GM18951 (cell line): ENCODE measurements around the gene IQGAP3.

Experiments
- POLR2A ChIP-seq: IDR thresholded peaks from 4 replicates; pipeline ENCODE4 v1.6.1; 2011; ENCODE audit warnings: mild to moderate bottlenecking; ENCODE audit not compliant: insufficient read length, insufficient read depth; ENCODE audit errors: extremely low read depth
- in situ Hi-C: fragments of 300-500 bp; cut with MboI; formaldehyde crosslinking; loops from one replicate; pipeline ENCODE4 v1.12.0; 2022; ENCODE audit warnings: low sequenced_read_pairs, mixed read lengths, inconsistent platforms; ENCODE audit not compliant: unreplicated experiment

Gene IQGAP3

DNA sequence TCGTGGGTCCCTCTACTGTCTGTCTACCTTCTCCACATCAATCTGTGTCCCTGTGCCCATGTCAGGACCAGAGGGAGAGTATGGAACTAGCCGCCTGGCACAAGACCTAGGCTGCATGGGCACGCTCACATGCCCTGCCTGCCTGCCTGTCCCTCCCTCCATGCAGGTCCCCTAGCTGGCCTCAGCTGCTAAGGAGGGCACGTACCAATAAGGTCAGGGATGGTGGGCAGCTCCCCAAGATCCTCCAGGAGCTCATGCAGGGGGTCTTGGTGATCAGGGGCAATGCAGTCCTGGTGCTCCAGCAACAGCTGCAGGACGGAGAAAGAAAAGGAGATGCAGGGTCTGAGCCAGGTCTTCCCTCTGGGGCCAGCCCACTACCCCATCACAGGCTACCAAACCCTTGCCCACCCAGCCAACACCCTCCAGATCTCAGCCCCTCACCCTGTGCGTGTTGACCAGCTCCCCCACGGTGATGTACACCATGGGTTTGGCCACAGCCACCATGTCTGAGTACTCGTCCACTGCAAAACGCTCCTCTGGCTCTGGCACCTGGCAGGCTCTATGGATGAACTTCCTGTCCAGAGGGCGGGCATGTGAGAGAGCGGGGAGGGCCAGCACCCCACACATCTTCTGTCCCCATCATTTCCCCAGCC, 38.7 kb downstream of the IQGAP3 start:
- in situ Hi-C loops, result no loop called here
- no peak for TF ChIP-seq POLR2A

DNA sequence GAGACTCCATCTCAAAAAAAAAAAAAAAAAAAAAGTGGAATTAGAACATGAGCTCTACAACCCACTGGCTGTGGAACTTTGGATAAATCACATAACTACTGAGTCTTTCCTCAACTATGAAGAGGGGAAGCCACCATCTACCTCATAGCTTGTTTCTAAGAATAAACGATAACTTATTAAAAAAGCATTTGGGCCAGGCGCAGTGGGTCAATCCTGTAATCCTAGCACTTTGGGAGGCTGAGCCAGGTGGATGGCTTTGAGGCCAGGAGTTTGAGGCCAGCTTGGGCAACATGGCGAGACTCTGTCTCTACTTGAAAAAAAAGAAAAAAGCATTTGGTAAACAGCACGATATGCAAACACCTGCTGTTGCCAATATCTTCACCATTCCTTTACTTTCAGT, 40.0 kb downstream of the IQGAP3 start:
- no peak for TF ChIP-seq POLR2A
- in situ Hi-C loops, result no loop called here

DNA sequence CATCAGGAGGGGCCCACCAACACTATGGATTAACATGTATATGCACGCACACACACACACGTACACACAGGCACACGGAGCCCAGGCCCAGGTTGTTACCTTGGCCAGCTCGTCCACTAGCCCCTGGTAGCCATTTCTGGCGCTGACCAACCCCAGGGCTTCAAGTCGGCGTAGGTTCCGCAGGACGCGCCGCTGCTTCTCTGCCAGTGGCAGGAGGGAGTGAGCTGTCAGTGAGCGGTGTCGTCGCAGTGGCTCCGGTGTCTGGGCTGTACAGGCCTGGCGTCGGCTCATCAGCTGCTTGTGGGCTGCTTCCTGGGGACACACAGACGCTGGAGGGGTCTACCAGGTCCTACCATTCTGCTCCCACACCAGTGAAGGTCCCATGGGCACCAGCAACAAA, 42.4 kb downstream of the IQGAP3 start:
- in situ Hi-C loops, result no loop called here
- no peak for TF ChIP-seq POLR2A

DNA sequence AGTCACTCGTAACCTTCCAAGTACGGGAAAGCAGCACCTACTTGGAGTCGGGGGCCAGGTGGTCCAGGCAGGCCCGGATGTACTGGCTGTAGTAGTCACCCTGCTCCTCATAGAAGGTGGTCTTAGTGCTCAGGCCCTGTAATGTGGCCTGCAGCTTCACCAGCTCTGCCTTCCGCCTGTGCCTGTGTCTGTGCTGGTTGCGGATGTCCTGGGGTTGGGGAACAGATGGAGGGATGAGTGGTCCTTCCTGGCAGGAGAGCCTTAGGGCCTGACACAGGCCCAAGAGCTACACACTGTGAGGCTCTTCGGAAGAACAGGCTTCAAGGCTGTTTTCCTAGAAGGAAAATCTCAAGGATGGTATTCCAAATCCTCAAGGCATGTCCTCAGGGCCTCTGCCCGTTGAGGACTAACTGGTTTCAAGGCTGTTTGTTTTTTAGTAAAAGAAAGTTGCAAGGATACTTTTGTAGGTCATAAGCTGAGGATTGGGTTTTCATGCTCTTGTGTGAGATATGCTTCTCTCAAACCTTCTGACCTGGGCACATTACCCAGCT, 43.4 kb downstream of the IQGAP3 start:
- no peak for TF ChIP-seq POLR2A
- in situ Hi-C loops, result no loop called here

DNA sequence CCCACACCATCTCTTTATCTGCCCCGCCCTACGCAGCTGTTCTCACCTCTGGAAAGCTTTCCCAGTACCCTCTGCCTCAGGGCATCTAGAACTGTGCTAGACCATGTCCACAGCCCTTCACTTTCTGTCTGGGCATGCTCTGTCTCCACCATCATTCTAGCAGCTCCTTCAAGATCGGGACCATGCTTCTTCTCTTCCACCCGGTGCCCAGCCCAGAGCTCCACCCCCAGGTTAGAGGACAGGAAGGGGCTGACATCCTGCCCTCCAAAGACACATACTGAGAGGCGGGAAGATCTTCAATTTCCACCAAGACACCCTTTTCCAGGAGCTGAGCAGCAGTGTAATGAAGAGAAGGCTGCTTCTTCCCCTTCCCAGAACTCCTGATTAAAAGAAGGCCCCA, 44.1 kb downstream of the IQGAP3 start:
- TF ChIP-seq POLR2A, result no peak
- in situ Hi-C loops, result no loop called here

DNA sequence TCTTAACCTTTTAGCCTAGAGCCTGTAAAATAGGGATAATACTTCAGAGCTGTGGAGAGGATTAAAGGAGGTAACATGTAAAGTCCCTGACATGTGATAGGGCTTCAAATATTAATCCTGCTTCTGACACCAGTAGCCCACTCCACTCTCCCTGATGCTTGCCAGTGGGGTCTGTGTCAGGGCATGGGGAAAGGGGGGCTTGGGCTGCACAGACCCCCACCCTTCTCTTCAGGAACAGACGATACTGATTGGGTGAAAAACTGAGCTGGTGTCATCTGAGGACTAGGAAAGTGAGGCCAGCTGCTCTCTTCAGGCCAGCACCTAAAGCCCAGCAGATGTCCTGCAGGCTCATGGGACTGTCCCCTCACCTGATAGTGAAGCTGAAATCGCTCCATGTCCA, 44.8 kb downstream of the IQGAP3 start:
- in situ Hi-C loops, result no loop called here
- no peak for TF ChIP-seq POLR2A

DNA sequence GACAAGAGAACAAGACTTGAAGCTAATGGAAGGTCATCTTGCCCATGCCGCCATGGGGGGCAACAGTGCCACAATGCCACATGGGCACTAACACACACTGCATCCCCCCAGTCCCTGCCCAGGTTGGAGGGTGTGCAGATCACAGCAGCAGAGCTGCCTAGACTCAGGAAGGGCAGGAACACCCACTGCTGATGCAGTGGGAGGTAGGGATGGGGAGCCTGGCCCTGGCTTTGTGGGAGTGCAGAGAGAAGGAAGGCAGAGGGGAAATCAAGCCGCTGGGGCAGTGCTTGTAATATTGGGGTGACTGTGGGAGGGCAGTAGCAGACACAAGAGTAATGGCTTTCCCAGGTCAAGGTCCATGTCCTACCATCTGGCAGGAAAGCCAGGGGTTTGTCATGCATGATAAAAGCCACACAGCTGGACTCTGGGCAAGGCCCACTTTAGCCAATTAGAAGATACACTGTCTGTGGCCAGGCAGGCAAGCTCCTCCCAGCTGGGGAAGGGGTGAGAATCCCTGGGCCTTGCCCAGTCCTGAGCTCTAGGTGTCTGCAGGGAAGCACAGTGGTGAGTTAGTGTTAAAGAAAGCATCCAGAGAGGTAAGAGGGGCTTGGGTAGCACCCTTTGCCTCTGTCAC, 46.4 kb downstream of the IQGAP3 start:
- in situ Hi-C loops, result no loop called here
- no peak for TF ChIP-seq POLR2A

DNA sequence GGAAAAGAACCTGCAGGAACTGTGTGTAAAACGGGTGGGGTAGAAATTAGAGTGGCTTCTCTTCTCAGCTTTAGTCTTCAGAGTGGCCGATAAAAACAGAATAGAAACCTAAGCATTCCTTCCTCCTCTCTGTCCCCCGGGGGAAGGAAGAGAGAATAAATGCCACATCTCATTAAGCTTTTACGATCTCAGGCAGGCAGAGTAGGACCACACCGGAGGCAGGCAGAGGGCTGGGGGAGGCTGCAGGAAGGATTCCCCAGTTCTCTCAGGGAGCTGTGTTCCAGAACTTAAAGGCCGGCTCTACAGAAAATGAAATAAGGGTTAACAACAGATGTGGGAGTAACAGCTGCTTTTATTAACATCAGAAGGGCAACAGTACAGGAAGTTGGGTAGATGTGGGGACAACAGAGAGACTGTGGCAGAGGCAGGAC, 47.3 kb downstream of the IQGAP3 start:
- in situ Hi-C loops, result no loop called here
- TF ChIP-seq POLR2A, result no peak

DNA sequence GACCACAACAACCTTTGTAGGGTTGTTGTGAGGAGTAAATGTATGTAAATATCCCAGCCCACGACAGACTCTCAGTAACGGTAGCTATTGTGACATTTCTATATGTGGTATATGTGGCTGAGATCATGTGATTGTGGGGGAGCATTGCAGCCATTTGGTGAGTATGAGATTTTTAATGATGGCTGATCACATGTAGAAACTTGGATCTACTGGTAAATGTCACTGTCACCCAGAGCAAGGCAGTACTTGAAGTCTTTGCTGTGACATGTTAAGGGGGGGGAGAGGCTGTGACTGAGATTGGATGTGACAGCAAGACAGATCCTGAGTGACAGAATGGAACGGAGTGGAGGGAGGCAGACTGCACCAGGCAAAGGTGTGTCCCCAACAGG, 47.9 kb downstream of the IQGAP3 start:
- TF ChIP-seq POLR2A, result no peak
- in situ Hi-C loops, result no loop called here

DNA sequence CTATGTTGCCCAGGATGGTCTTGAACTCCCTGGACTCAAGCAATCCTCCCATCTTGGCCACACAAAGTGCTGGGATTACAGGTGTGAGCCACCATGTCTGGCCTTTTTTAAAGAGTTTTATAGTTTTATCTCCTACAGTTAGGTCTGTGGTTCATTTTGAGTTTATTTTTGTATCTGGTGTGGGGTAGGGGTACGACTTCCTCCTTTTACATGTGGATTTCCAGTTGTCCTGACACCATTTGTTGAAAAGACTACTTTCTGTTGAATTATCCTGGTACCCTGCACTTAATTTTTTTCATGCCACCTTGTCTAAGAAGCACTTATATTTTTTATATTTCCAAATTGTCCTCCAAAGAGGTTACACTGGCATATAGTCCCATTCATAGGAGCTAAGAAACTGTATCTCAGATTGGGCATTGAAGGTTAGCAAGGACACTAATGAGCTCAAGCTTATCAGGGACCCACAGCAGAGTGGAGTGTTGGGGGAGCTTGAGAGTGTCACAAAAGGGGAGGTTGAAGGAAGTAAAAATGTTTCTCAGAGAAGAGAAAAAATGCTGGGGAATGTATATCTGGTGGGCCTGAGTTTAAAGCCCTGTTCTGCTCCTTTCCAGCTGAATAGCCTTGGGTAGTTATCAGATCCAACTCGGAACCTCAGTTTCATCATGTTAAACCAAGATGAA, 48.4 kb downstream of the IQGAP3 start:
- TF ChIP-seq POLR2A, result no peak
- in situ Hi-C loops, result no loop called here

DNA sequence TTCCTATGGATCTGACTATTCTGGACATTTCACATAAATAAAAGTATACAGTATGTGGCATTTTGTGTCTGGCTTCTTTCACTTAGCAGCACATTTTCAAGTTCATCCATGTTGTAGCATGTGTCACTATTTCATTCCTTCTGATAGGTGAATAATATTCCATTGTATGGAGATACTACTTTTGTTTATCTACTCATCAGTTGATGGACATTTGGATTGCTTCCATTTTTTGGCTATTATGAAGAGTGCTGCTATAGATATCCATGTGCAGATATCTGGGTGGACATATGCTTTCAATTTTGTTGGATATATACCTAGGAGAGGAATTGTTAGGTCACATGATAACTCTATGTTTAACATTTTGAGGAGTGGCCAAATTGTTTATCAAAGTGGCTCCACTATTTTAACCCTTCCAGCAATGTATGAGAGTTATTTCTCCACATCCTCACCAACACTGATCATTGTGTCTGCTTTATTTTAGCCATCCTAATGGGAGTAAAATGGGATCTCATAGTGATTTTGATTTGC, 49.9 kb downstream of the IQGAP3 start:
- TF ChIP-seq POLR2A, result no peak
- in situ Hi-C loops, result no loop called here

DNA sequence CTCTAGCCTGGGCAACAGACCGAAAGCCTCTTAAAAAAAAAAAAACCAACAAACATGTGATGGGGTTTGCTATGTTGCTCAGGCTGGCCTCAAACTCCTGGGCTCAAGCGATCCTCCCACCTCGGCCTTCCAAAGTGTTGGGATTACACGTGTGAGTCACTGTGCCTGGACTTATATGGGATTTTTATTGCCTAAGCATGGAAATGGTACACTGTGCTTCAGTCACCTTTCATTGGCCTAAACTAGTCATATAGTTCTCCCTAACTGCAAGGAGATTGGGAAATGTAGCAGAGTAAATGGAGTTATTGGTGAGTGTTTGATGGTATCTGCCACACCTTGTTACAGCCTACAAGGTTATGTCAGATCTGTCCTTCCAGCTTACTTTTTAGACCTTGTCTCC, 54.6 kb downstream of the IQGAP3 start:
- no peak for TF ChIP-seq POLR2A
- in situ Hi-C loops, result no loop called here

DNA sequence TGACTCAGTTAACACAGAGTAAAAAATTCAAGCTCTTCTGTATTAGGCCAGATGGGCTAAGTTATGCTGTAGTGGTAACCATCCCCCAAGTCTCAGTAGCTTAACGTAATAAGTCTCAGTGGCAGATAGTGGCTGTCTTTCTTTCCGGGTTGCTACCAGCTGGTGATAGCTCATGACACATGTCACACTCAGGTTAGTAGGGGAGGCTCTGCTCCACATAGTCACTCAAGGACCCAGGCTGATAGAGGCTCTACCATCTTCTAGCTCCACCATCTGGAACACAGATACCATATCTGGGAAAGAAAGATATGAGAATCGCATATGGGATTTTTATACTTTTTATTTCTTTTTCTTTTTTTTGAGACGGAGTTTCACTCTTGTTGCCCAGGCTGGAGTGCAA, 55.5 kb downstream of the IQGAP3 start:
- in situ Hi-C loops, result no loop called here
- TF ChIP-seq POLR2A, result no peak
